Stimulated activated naive CD8-positive, alpha-beta T cell treated with anti-CD3 and anti-CD28 coated beads, Interleukin-15, amount 100 ng/mL, for 72 hours (primary cell): Measurements from ENCODE around the gene PRDX2.

ENCODE experiments used
- ATAC-seq: fragments of 150-1000 bp; cut with Tn5 transposase; 2 replicates; pipeline ENCODE4 v1.10.0; 2021; ENCODE audit warnings: mild to moderate bottlenecking, moderate library complexity
- DNase-seq, 2 donors: peaks; one replicate each; pipeline ENCODE4 v3.0.0; 2021 to 2022
- H3K27ac Mint-ChIP-seq, 2 donors: one replicate each; pipeline ENCODE4 v1.8.0; 2022; ENCODE audit warnings: mild to moderate bottlenecking in 2 of 2, mixed read lengths in 2 of 2, moderate library complexity in 2 of 2
- H3K27me3 Mint-ChIP-seq: one replicate; pipeline ENCODE4 v1.8.0; 2022; ENCODE audit warnings: mixed read lengths
- H3K4me1 Mint-ChIP-seq: one replicate; pipeline ENCODE4 v1.8.0; 2022; ENCODE audit warnings: mild to moderate bottlenecking, mixed read lengths
- H3K4me3 Mint-ChIP-seq, 2 donors: one replicate each; pipeline ENCODE4 v1.8.0; 2022; ENCODE audit warnings: mild to moderate bottlenecking in 2 of 2, mixed read lengths in 2 of 2, moderate library complexity in 1 of 2
- H3K9me3 Mint-ChIP-seq, 2 donors: one replicate each; pipeline ENCODE4 v1.8.0; 2022; ENCODE audit warnings: mixed read lengths in 2 of 2

PRDX2 gene

GRCh38 chr19:12790628-12791344 lies 10.8 kb downstream of the PRDX2 start:
- Mint-ChIP-seq H3K4me3 (peak overlapping the region; percentile 90 to 91), H3K27ac (peak overlapping the region; percentile 89 to 100), H3K27me3 (no peaks in the 10 kb centered on the region), H3K4me1 (peaks cover 33% of the 10 kb centered on the region), H3K9me3 (no peaks in the 10 kb centered on the region)
- DNase-seq, result no peak
- no peak for ATAC-seq

DNA sequence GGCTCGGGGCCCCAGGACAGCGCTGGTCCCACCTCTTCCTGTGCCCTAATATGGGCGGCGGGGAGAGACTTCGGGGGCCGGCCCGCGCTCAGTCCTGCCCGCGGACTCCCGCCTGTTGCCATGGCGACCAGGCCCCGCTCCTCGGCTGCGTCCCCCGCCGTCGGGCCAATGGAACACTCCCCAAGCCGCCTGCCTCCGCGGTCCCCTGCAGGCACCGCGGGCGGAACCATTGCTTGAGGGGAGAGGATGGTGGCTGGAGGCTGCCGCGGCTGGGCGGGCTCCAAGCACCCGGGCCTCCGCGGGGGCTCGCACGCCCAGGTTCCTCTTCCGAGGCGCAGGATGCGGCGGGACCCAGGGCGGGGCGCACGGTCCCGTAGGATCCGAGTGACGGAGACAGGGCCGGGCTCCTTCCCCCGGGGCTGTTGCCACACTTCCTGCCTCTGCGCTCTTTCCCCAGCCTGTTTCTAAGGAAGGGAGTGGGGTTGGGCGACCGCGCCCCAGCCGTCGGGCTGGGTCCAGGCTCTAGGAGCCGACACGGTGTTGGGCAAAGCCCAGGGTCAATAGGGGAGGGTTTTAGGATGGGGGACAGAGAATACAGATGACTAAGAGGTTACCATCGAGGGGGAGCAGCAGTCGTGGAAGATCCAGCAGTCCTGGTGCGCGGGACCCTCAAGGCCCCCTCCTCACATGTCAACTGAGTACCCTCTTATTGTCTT lies 11.5 kb downstream of the PRDX2 start:
- peak; percentile 64 for ATAC-seq

DNA sequence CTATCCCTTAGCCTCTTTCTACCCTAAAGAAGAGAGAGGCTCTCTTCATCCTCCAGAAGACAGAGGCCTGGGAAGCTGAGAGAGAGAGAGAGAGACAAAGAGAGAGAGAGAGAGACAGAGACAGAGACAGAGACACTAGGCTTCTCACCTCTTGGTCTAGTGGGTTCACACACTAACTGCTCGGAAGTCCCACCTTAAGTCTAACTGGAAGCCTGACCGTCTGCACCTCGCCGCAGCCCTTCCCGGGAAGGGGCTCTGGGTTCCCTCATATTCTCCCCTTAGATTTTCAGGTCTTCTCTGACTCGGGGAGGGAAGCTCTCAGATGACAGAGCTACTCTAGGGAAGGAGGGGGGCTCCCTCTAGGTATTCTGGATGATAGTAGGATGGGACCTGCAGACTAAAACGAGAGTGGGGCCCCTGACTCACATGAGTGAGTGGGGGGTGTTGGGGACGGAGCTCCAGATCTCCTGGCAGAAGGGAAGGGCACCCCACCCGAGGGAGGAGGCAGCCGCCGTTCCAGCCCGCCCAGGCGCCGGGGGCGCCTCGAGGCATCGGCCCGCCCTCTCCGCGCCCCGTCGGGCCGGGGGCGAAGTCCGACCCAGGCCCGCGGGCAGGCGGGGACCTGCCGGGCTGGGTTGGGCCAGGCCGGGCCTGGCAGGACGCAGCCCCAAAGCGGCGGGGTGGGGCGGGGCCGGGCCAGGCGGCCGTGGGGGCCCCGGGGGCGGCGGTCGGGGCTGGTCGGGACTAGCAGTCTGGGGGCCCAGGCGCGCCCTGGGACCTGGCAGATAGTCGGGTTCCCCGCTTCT lies 12.3 kb downstream of the PRDX2 start:
- ATAC-seq (no peak), DNase-seq (no peak)
- Mint-ChIP-seq H3K27me3 (no peaks in the 10 kb centered on the region), H3K27ac (peak overlapping the region; percentile 91 to 97), H3K4me1 (peaks cover 18% of the 10 kb centered on the region), H3K4me3 (peak overlapping the region; percentile 95 to 97), H3K9me3 (no peaks in the 10 kb centered on the region)

More for the DNA sequence above, 11.5 kb downstream of the PRDX2 start:
- Mint-ChIP-seq H3K27me3 (no peaks in the 10 kb centered on the region), H3K4me1 (peaks cover 26% of the 10 kb centered on the region), H3K9me3 (no peaks in the 10 kb centered on the region), H3K4me3 (peak overlapping the region; percentile 90 to 91), H3K27ac (peak overlapping the region; percentile 89 to 100)
- DNase-seq, result peak; percentile 100

DNA sequence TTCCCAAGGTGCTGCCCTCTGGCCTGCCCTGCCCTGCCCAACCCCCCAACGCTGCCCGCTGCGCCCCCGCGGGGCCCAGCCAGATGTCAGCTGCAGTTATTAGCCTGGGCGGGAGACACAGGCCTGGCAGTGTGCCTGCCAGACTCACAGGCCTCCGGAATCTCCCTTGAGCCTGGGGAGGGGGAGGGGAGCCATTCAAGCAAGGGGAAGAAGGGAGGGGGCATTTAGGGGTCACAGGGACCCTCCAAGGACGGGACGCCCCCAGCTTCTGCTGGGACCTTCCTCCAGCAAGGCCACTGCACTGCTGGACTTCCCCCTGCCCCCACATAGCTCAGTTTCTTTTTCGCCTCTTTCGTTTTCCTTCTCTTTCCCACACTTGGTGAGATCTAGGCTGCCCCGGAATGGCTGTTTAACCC lies 12.9 kb downstream of the PRDX2 start:
- peak; percentile 37 to 72 for DNase-seq
- H3K4me3 Mint-ChIP-seq, result peak overlapping the region; percentile 95 to 97
- H3K4me1 Mint-ChIP-seq, result peaks cover 13% of the 10 kb centered on the region
- no peaks in the 10 kb centered on the region for H3K27me3 Mint-ChIP-seq
- no peak for ATAC-seq
- H3K9me3 Mint-ChIP-seq, result no peaks in the 10 kb centered on the region
- peak overlapping the region; percentile 91 to 97 for H3K27ac Mint-ChIP-seq

GRCh38 chr19:12788042-12788681 lies 13.4 kb downstream of the PRDX2 start:
- H3K27me3 Mint-ChIP-seq, result no peaks in the 10 kb centered on the region
- ATAC-seq (no peak), DNase-seq (no peak)
- peaks cover 13% of the 10 kb centered on the region for H3K4me1 Mint-ChIP-seq
- no peaks in the 10 kb centered on the region for H3K9me3 Mint-ChIP-seq
- H3K27ac Mint-ChIP-seq, result peak overlapping the region in 1 of 2 donors; percentile 91
- peak overlapping the region; percentile 95 to 97 for H3K4me3 Mint-ChIP-seq

- H3K9me3 Mint-ChIP-seq, result no peaks in the 10 kb centered on the region
- ATAC-seq (no peak), DNase-seq (no peak)
- H3K4me3 Mint-ChIP-seq, result no peak overlapping the region
- H3K4me1 Mint-ChIP-seq, result peaks cover 13% of the 10 kb centered on the region
- no peaks in the 10 kb centered on the region for H3K27me3 Mint-ChIP-seq
- no peak overlapping the region for H3K27ac Mint-ChIP-seq
These were observed 14.1 kb downstream of the PRDX2 start for GRCh38 chr19:12787458-12787857.

- peaks cover 18% of the 10 kb centered on the region for H3K4me1 Mint-ChIP-seq
- no peaks in the 10 kb centered on the region for H3K9me3 Mint-ChIP-seq
- no peak for DNase-seq
- H3K4me3 Mint-ChIP-seq, result peak overlapping the region in 1 of 2 donors; percentile 52
- no peaks in the 10 kb centered on the region for H3K27me3 Mint-ChIP-seq
- no peak for ATAC-seq
- peak overlapping the region in 1 of 2 donors; percentile 7 for H3K27ac Mint-ChIP-seq
These were observed 14.6 kb downstream of the PRDX2 start for GRCh38 chr19:12786952-12787351.

GRCh38 chr19:12786141-12786870 lies 15.3 kb downstream of the PRDX2 start:
- DNase-seq (peak in 1 of 2 donors; percentile 25), ATAC-seq (no peak)
- Mint-ChIP-seq H3K4me1 (peaks cover 24% of the 10 kb centered on the region), H3K27ac (peak overlapping the region; percentile 7 to 86), H3K9me3 (no peaks in the 10 kb centered on the region), H3K27me3 (no peaks in the 10 kb centered on the region), H3K4me3 (peak overlapping the region in 1 of 2 donors; percentile 52)

DNA sequence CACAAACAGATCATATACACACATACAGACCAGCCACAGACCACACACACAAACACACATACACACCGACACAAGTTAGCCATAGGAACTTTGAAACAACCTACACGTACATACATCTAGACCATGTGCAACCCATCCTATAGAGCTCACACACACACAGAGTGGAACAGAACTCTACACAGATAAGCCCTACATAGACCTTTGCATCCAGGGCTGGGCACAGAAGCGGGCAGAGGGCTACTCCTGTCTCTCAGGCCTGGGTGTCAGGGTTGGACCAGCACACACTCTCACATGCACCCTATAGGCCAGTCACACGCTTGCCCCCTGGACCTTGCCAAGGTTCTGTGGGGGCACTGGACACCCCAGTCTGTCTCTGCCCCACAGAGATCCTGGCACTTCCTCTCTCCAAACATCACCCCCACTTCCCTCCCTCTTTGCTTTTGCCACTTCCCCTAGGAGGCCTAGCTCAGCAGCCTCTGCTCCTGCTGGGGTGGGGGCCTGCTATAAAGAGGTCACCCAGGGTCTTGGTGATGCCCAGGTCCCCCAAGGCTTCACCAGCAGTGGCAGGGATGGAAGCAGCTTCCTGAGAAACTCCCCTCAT lies 16.1 kb downstream of the PRDX2 start:
- no peaks in the 10 kb centered on the region for H3K9me3 Mint-ChIP-seq
- no peaks in the 10 kb centered on the region for H3K27me3 Mint-ChIP-seq
- no peak overlapping the region for H3K4me3 Mint-ChIP-seq
- ATAC-seq (no peak), DNase-seq (no peak)
- no peak overlapping the region for H3K27ac Mint-ChIP-seq
- H3K4me1 Mint-ChIP-seq, result peaks cover 25% of the 10 kb centered on the region

GRCh38 chr19:12784871-12785430 lies 16.6 kb downstream of the PRDX2 start:
- peak in 1 of 2 donors; percentile 60 for DNase-seq
- no peak overlapping the region for H3K27ac Mint-ChIP-seq
- H3K4me3 Mint-ChIP-seq, result no peak overlapping the region
- H3K4me1 Mint-ChIP-seq, result peaks cover 28% of the 10 kb centered on the region
- ATAC-seq, result peak; percentile 1
- no peaks in the 10 kb centered on the region for H3K27me3 Mint-ChIP-seq
- no peaks in the 10 kb centered on the region for H3K9me3 Mint-ChIP-seq

DNA sequence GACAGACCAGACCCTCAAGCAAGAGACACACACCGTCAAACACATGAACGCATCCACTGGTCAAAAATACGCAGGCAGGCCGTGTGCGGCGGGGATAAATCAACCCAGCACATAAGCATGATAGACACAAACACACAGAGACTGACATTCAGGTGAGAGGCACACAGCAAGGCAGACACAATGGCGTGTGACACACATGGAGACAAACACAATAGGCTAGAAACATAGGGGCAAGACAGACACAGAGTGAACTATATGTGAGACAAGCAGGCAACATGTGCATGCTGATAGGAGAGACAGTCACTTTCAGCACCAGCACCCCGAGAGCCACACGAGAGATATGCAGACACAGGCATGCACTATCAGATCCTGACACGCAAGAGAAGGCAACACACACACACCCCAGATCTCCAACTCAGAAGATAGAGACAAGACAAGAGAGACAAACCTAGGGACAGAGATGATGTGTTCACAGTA lies 17.2 kb downstream of the PRDX2 start:
- ATAC-seq (no peak), DNase-seq (peak in 1 of 2 donors; percentile 36)
- H3K4me1 Mint-ChIP-seq, result peaks cover 33% of the 10 kb centered on the region

GRCh38 chr19:12783849-12784393 lies 17.7 kb downstream of the PRDX2 start:
- peak in 1 of 2 donors; percentile 50 for DNase-seq
- H3K27me3 Mint-ChIP-seq, result no peaks in the 10 kb centered on the region
- peak overlapping the region; percentile 89 to 94 for H3K27ac Mint-ChIP-seq
- H3K9me3 Mint-ChIP-seq, result no peaks in the 10 kb centered on the region
- H3K4me1 Mint-ChIP-seq, result peaks cover 34% of the 10 kb centered on the region
- ATAC-seq, result peak; percentile 4
- no peak overlapping the region for H3K4me3 Mint-ChIP-seq

More for the DNA sequence above, 17.2 kb downstream of the PRDX2 start:
- Mint-ChIP-seq H3K27ac (no peak overlapping the region), H3K27me3 (no peaks in the 10 kb centered on the region), H3K9me3 (no peaks in the 10 kb centered on the region), H3K4me3 (no peak overlapping the region)

DNA sequence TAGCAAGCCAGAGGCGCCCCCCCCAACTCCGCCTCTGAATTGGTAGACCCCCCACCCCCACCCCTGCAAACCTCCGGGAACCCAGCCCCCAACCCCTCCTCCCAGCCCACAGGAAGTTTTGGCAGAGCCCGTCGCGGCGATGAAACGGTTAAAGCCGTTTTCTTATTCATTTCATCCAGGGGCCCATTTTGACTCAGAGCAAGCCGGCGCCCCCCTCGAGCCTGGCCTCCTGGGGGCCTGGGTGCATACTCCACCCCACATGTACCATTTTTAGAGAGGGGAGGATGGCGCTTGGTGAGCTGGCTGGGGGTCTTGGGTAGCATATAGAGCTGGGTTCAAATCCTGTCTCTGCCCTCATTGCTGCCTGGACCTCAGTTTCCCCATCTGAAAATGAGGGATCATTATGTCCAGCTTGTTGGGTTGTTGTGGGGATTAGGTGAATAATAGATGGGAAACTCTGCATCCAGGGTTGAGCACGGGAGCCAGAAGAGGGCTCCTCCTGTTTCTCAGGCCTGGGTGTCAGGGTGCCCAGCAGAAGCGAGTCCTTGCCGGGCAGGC lies 18.2 kb downstream of the PRDX2 start:
- ATAC-seq (peak; percentile 54), DNase-seq (peak; percentile 84 to 94)

More for the DNA sequence above, 18.2 kb downstream of the PRDX2 start:
- H3K4me1 Mint-ChIP-seq, result peaks cover 34% of the 10 kb centered on the region
- H3K9me3 Mint-ChIP-seq, result no peaks in the 10 kb centered on the region
- H3K27ac Mint-ChIP-seq, result peak overlapping the region; percentile 89 to 94
- H3K4me3 Mint-ChIP-seq, result no peak overlapping the region
- H3K27me3 Mint-ChIP-seq, result no peaks in the 10 kb centered on the region
